DMS79 (cell line): ENCODE measurements around the gene OR51I2.

Experiments used
- DNase-seq: peaks from one replicate; lab custom pipeline; 2025; lab: John Stamatoyannopoulos, UW

The OR51I2 gene

GRCh38 chr11:5449023-5449422 is at the start of gene OR51I2:
TSS of gene OR51I2 (plus strand) at chr11:5449323. CDS start at chr11:5453489, 4,166 bp downstream.
- DNase-seq, result no peak

GRCh38 chr11:5405173-5405572 is 44.0 kb upstream of the OR51I2 start:
- DNase-seq, result no peak

- DNase-seq, result no peak
Observed at GRCh38 chr11:5420993-5421392, 28.1 kb upstream of the OR51I2 start.

- no peak for DNase-seq
Observed at GRCh38 chr11:5421811-5422210, 27.3 kb upstream of the OR51I2 start, which contains the start of gene OR51Q1. TSS of gene OR51Q1 (plus strand) at chr11:5422111. CDS start at chr11:5422201, 90 bp downstream.

GRCh38 chr11:5423131-5423530 is 26.0 kb upstream of the OR51I2 start:
- no peak for DNase-seq

- DNase-seq, result no peak
Observed at GRCh38 chr11:5441414-5441813, 7.7 kb upstream of the OR51I2 start, which contains the start of gene OR51I1. TSS of gene OR51I1 (minus strand) at chr11:5441514. CDS start at chr11:5441514, 0 bp downstream.

GRCh38 chr11:5443835-5444393 is 5.2 kb upstream of the OR51I2 start:
- no peak for DNase-seq

GRCh38 chr11:5449432-5449831 is 309 bp downstream of the OR51I2 start:
- DNase-seq, result no peak

- no peak for DNase-seq
Observed at GRCh38 chr11:5460983-5461621, 12.0 kb downstream of the OR51I2 start.

- no peak for DNase-seq
Observed at GRCh38 chr11:5467527-5467926, 18.4 kb downstream of the OR51I2 start.

- DNase-seq, result no peak
Observed at GRCh38 chr11:5473921-5474320, 24.8 kb downstream of the OR51I2 start.

- no peak for DNase-seq
Observed at GRCh38 chr11:5476186-5476819, 27.2 kb downstream of the OR51I2 start.

- DNase-seq, result no peak
Observed at GRCh38 chr11:5486003-5486402, 36.9 kb downstream of the OR51I2 start.

- no peak for DNase-seq
Observed at GRCh38 chr11:5486421-5486820, 37.3 kb downstream of the OR51I2 start.

GRCh38 chr11:5488385-5488784 is 39.3 kb downstream of the OR51I2 start, which contains the start of gene OR52D1:
TSS of gene OR52D1 (plus strand) at chr11:5488685. CDS start at chr11:5488707, 22 bp downstream.
- no peak for DNase-seq

- DNase-seq, result no peak
Observed at GRCh38 chr11:5488798-5489399, 39.8 kb downstream of the OR51I2 start.

- DNase-seq, result no peak
Observed at GRCh38 chr11:5489576-5490357, 40.6 kb downstream of the OR51I2 start.

- DNase-seq, result no peak
Observed at GRCh38 chr11:5499671-5500070, 50.5 kb downstream of the OR51I2 start.

GRCh38 chr11:5500393-5500801 is 51.3 kb downstream of the OR51I2 start:
- DNase-seq, result no peak

GRCh38 chr11:5504403-5504921 is 55.3 kb downstream of the OR51I2 start:
- DNase-seq, result no peak

GRCh38 chr11:5505363-5506048 is 56.4 kb downstream of the OR51I2 start:
- no peak for DNase-seq
